Fibroblast of lung (primary cell): ENCODE results near the gene LLPH. TPM values are rescaled to one million over a fixed set of nuclear protein-coding genes. Genes with fewer than 3 reads are reported as not detected.

Source experiments
- DNase-seq, 2 donors: peaks; one replicate each; pipeline versions ENCODE4 v3.0.0 to v3.0.0-alpha.2; 2010; ENCODE audit warnings: low read depth in 2 of 2
- H2AFZ ChIP-seq: 2 replicates; pipeline ENCODE4 v1.5.1; 2012; ENCODE audit warnings: low read length, control low read depth, inconsistent platforms
- H3K27ac ChIP-seq: 2 replicates; pipeline ENCODE4 v1.5.1; 2011; ENCODE audit warnings: low read length, control low read depth; ENCODE audit not compliant: insufficient read depth
- H3K27me3 ChIP-seq: 2 replicates; pipeline ENCODE4 v1.5.1; 2011; ENCODE audit warnings: mild to moderate bottlenecking, low read length; ENCODE audit not compliant: control insufficient read depth, insufficient read depth
- H3K36me3 ChIP-seq: 2 replicates; pipeline ENCODE4 v1.5.1; 2011; ENCODE audit warnings: low read length; ENCODE audit not compliant: control insufficient read depth, insufficient read depth
- H3K4me1 ChIP-seq: 2 replicates; pipeline ENCODE4 v1.5.1; 2011; ENCODE audit warnings: low read length; ENCODE audit not compliant: control insufficient read depth, insufficient read depth; ENCODE audit errors: extremely low read depth
- H3K4me2 ChIP-seq: 2 replicates; pipeline ENCODE4 v1.5.1; 2011; ENCODE audit warnings: low read length, control low read depth; ENCODE audit not compliant: insufficient read depth; ENCODE audit errors: extremely low read depth
- H3K4me3 ChIP-seq, 4 experiments: fragments of 200-600 bp in 1 of 4; sonication (generic) in 1 of 4; replicated peaks in 1 of 4; 2 replicates each; pipeline ENCODE4 v1.5.1; 2011 to 2016; ENCODE audit warnings: low read length in 4 of 4, low read depth in 3 of 4, mild to moderate bottlenecking in 3 of 4, control low read depth in 2 of 4, inconsistent platforms in 1 of 4, mixed read lengths in 1 of 4; ENCODE audit not compliant: insufficient read depth in 1 of 4; ENCODE audit errors: control extremely low read depth in 1 of 4
- H3K79me2 ChIP-seq: 2 replicates; pipeline ENCODE4 v1.5.1; 2012; ENCODE audit warnings: mild to moderate bottlenecking, low read length, inconsistent platforms; ENCODE audit not compliant: control insufficient read depth, insufficient read depth
- H3K9ac ChIP-seq: 2 replicates; pipeline ENCODE4 v1.5.1; 2011; ENCODE audit warnings: mild to moderate bottlenecking, low read length, control low read depth; ENCODE audit not compliant: insufficient read depth
- H3K9me3 ChIP-seq: 2 replicates; pipeline ENCODE4 v1.5.1; 2012; ENCODE audit warnings: low read depth, low read length; ENCODE audit not compliant: control insufficient read depth, insufficient read depth
- H4K20me1 ChIP-seq: 2 replicates; pipeline ENCODE4 v1.5.1; 2011; ENCODE audit warnings: low read length; ENCODE audit not compliant: control insufficient read depth, insufficient read depth; ENCODE audit errors: extremely low read depth
- CTCF ChIP-seq, 2 donors: IDR thresholded peaks in 1 of 2; conservative IDR thresholded peaks in 1 of 2; 1 replicate in 1 of 2; 2 replicates in 1 of 2; pipeline ENCODE4 v1.5.1; 2011 to 2012; ENCODE audit warnings: low read length in 2 of 2, control low read depth in 1 of 2, inconsistent platforms in 1 of 2, low read depth in 1 of 2, mild to moderate bottlenecking in 1 of 2
- EZH2 ChIP-seq: IDR thresholded peaks from 2 replicates; pipeline ENCODE4 v1.5.1; 2012; ENCODE audit warnings: low read length, control low read depth, mild to moderate bottlenecking; ENCODE audit errors: missing control alignments
- polyA plus RNA-seq, 2 donors: library from polyadenylated mRNA; depleted of rRNA in 1 of 2; stranded (reverse) in 1 of 2; unstranded in 1 of 2; fragments of >200 nt; gene quantifications; 2 replicates each; pipeline ENCODE4 v1.2.1, GENCODE V29; 2011 to 2012; ENCODE audit warnings: missing spikeins in 1 of 2
- total RNA-seq: library from RNA; depleted of rRNA; stranded (reverse); fragments of >200 nt; gene quantifications from 2 replicates; pipeline ENCODE4 v1.2.1, GENCODE V29; 2014

The LLPH gene
- total and polyA plus RNA-seq, 2 donors (not counting 1 experiment from before 2014, with no cell fraction given) = 5.8 to 30.5 TPM

- no peaks in the 10 kb centered on the region for H3K36me3 ChIP-seq
- H3K27ac ChIP-seq = no peak overlapping the region
- H2AFZ ChIP-seq = no peak overlapping the region
- H3K4me3 ChIP-seq = no peak overlapping the region
- DNase-seq = no peak
- no peaks in the 10 kb centered on the region for H4K20me1 ChIP-seq
- H3K4me2 ChIP-seq = no peak overlapping the region
- peaks cover 2% of the 10 kb centered on the region for H3K4me1 ChIP-seq
- peaks cover 70% of the 10 kb centered on the region for H3K79me2 ChIP-seq
- TF ChIP-seq EZH2 (no peak), CTCF (conservative IDR thresholded peaks at IDR 0.05 in 1 of 2, IDR thresholded peaks at IDR 0.05 in 1 of 2; ENCODE audit: low read depth in 1 of 2, low read length in 2 of 2) (no peak)
- no peak overlapping the region for H3K9ac ChIP-seq
- no peaks in the 10 kb centered on the region for H3K27me3 ChIP-seq
- H3K9me3 ChIP-seq = no peaks in the 10 kb centered on the region
Observed at GRCh38 chr12:66163289-66163688, 32.7 kb upstream of the LLPH start.

- Histone ChIP-seq H3K4me2 (no peak overlapping the region), H3K4me3 (no peak overlapping the region), H3K36me3 (no peaks in the 10 kb centered on the region), H3K4me1 (no peaks in the 10 kb centered on the region), H3K9me3 (no peaks in the 10 kb centered on the region), H3K27me3 (no peaks in the 10 kb centered on the region), H3K27ac (no peak overlapping the region), H3K79me2 (peaks cover 64% of the 10 kb centered on the region), H3K9ac (no peak overlapping the region), H4K20me1 (no peaks in the 10 kb centered on the region), H2AFZ (no peak overlapping the region)
- DNase-seq = no peak
- TF ChIP-seq EZH2 (no peak), CTCF (conservative IDR thresholded peaks at IDR 0.05 in 1 of 2, IDR thresholded peaks at IDR 0.05 in 1 of 2; ENCODE audit: low read depth in 1 of 2, low read length in 2 of 2) (no peak)
Observed at GRCh38 chr12:66162701-66163100, 32.2 kb upstream of the LLPH start.

GRCh38 chr12:66160704-66161103 is 30.2 kb upstream of the LLPH start:
- Histone ChIP-seq H3K27me3 (no peaks in the 10 kb centered on the region), H3K4me1 (no peaks in the 10 kb centered on the region), H3K9ac (no peak overlapping the region), H3K4me2 (no peak overlapping the region), H3K36me3 (no peaks in the 10 kb centered on the region), H3K79me2 (peaks cover 49% of the 10 kb centered on the region), H3K4me3 (no peak overlapping the region), H3K9me3 (no peaks in the 10 kb centered on the region), H4K20me1 (no peaks in the 10 kb centered on the region), H2AFZ (no peak overlapping the region), H3K27ac (no peak overlapping the region)
- TF ChIP-seq EZH2 (no peak), CTCF (conservative IDR thresholded peaks at IDR 0.05 in 1 of 2, IDR thresholded peaks at IDR 0.05 in 1 of 2; ENCODE audit: low read depth in 1 of 2, low read length in 2 of 2) (no peak)
- no peak for DNase-seq
